ENCODE data around the gene PDLIM4.

GRCh38 chr5:132243366-132243977 is 14.0 kb upstream of the PDLIM4 start:
- TF ChIP-seq EZH2 (IDR thresholded peaks at IDR 0.05; ENCODE audit: insufficient read depth, poor library complexity, severe bottlenecking) (no peak), EZH2phosphoT487 (IDR thresholded peaks at IDR 0.05; ENCODE audit: insufficient read depth, low read depth) (no peak)

All from GM23248 (cell line).